HepG2 (cell line): ENCODE results near the gene DSCAM.

Experiments used
- BCL6 ChIP-seq: IDR thresholded peaks from 2 replicates; pipeline ENCODE4 v1.6.1; 2016; ENCODE audit warnings: missing genetic modification reagents, missing compliant biosample characterization
- CTCF ChIP-seq: sonication (generic); formaldehyde crosslinking; IDR thresholded peaks from 2 replicates; pipeline ENCODE4 v1.5.0; 2020; ENCODE audit warnings: mild to moderate bottlenecking, missing genetic modification reagents, moderate library complexity
- DPF2 ChIP-seq: sonication (generic); formaldehyde crosslinking; IDR thresholded peaks from 2 replicates; pipeline ENCODE4 v1.4.0; 2020; ENCODE audit warnings: mild to moderate bottlenecking, low read depth, missing genetic modification reagents, borderline replicate concordance
- EP300 ChIP-seq, 3 experiments: sonication (generic) in 1 of 3; formaldehyde crosslinking in 1 of 3; IDR thresholded peaks; 2 replicates each; pipeline versions ENCODE4 v1.5.1 to v1.6.1; 2011 to 2020; ENCODE audit warnings: low read depth in 2 of 3, low read length in 2 of 3, borderline replicate concordance in 1 of 3, improper control_type of control experiment in 1 of 3, mild to moderate bottlenecking in 1 of 3, missing genetic modification reagents in 1 of 3, moderate library complexity in 1 of 3
- FOXK1 ChIP-seq: sonication (generic); formaldehyde crosslinking; IDR thresholded peaks from 2 replicates; pipeline ENCODE4 v1.4.0; 2020; ENCODE audit warnings: low read depth, missing genetic modification reagents, borderline replicate concordance
- KDM4B ChIP-seq: sonication (generic); formaldehyde crosslinking; IDR thresholded peaks from 2 replicates; pipeline ENCODE4 v1.4.0; 2020; ENCODE audit warnings: missing genetic modification reagents
- SNRNP70 ChIP-seq: fragments of 200-400 bp; formaldehyde crosslinking; IDR thresholded peaks from 2 replicates; pipeline ENCODE4 v1.6.1; 2017; ENCODE audit warnings: mild to moderate bottlenecking, low read depth, low read length, moderate library complexity
- USF2 ChIP-seq, 2 experiments: sonication (generic) in 1 of 2; formaldehyde crosslinking in 1 of 2; IDR thresholded peaks; 2 replicates each; pipeline versions ENCODE4 v1.5.1 to v1.6.1; 2011 to 2020; ENCODE audit warnings: borderline replicate concordance in 1 of 2, low read depth in 1 of 2, low read length in 1 of 2, mild to moderate bottlenecking in 1 of 2, missing genetic modification reagents in 1 of 2, moderate library complexity in 1 of 2
- ZNF562 ChIP-seq: sonication (generic); formaldehyde crosslinking; IDR thresholded peaks from 2 replicates; pipeline ENCODE4 v1.8.0; 2022; ENCODE audit warnings: missing genetic modification reagents, borderline replicate concordance
- TF ChIP-seq, protein P1 (sequence below): sonication (generic); formaldehyde crosslinking; IDR thresholded peaks from 2 replicates; pipeline ENCODE4 v1.5.0; 2020; ENCODE audit warnings: mild to moderate bottlenecking, missing genetic modification reagents

GRCh38 chr21:40371329-40371728, 475.6 kb downstream of the DSCAM start:
- no peak for TF ChIP-seq DPF2
- no peak for TF ChIP-seq FOXK1
- no peak for TF ChIP-seq CTCF (CRISPR knock-in tag)
- TF ChIP-seq SNRNP70: no peak
- TF ChIP-seq BCL6 (CRISPR knock-in tag): no peak
- TF ChIP-seq ZNF562 (CRISPR knock-in tag): no peak
- no peak for TF ChIP-seq KDM4B
- TF ChIP-seq, protein P1, sequence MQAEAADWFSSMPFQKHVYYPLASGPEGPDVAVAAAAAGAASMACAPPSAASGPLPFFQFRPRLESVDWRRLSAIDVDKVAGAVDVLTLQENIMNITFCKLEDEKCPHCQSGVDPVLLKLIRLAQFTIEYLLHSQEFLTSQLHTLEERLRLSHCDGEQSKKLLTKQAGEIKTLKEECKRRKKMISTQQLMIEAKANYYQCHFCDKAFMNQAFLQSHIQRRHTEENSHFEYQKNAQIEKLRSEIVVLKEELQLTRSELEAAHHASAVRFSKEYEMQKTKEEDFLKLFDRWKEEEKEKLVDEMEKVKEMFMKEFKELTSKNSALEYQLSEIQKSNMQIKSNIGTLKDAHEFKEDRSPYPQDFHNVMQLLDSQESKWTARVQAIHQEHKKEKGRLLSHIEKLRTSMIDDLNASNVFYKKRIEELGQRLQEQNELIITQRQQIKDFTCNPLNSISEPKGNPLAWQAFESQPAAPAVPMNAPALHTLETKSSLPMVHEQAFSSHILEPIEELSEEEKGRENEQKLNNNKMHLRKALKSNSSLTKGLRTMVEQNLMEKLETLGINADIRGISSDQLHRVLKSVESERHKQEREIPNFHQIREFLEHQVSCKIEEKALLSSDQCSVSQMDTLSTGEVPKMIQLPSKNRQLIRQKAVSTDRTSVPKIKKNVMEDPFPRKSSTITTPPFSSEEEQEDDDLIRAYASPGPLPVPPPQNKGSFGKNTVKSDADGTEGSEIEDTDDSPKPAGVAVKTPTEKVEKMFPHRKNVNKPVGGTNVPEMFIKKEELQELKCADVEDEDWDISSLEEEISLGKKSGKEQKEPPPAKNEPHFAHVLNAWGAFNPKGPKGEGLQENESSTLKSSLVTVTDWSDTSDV (CRISPR knock-in tag): no peak
- no peak for TF ChIP-seq EP300 (IDR thresholded peaks at IDR 0.05; ENCODE audit: low read depth in 2 of 2, low read length in 2 of 2)
- TF ChIP-seq EP300 (CRISPR knock-in tag; IDR thresholded peaks at IDR 0.05; ENCODE audit: borderline replicate concordance): no peak
- TF ChIP-seq USF2 (IDR thresholded peaks at IDR 0.05; ENCODE audit: low read depth, low read length): no peak
- no peak for TF ChIP-seq USF2 (CRISPR knock-in tag; IDR thresholded peaks at IDR 0.05; ENCODE audit: borderline replicate concordance)
